ENCODE data around the gene SLC22A5.
"Not testable (repeated sequence)": the region's sequence is repeated elsewhere in the genome, so short reads cannot be mapped to it uniquely, and the experiment has no call there.

SLC22A5 gene

DNA sequence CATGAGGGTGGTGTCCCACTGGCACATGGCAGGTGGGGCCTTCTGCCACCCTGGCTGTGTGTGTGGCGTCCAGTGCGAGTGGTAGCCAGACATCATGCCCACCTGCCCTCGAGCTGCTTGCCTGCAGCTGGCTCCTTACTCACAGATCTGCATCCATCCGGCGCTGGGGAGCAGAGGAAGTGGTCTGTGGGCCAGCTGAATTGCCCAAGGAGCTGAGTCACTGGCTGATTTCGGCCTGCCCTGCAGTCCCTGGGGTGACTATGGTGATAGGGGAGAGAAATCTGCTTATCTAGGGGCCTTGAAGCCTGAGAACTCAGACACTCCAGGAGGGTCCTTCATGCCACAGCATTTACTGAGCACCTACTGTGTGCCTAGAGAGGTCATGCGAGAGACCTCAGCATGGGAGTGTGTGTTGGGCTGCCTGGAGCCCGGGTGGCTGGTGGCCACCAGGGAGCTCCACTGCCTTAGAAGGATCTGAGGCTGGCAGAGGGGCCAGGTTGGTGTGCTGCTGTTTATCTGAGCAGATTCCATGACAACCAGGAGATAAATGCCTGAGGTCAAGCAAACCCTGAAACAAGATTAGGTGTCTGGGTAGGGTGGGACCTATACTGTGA lies 57.1 kb downstream of the SLC22A5 start:
- no peak for DNase-seq (ENCODE audit: low read depth in 1 of 2, low spot score in 1 of 2)

DNA sequence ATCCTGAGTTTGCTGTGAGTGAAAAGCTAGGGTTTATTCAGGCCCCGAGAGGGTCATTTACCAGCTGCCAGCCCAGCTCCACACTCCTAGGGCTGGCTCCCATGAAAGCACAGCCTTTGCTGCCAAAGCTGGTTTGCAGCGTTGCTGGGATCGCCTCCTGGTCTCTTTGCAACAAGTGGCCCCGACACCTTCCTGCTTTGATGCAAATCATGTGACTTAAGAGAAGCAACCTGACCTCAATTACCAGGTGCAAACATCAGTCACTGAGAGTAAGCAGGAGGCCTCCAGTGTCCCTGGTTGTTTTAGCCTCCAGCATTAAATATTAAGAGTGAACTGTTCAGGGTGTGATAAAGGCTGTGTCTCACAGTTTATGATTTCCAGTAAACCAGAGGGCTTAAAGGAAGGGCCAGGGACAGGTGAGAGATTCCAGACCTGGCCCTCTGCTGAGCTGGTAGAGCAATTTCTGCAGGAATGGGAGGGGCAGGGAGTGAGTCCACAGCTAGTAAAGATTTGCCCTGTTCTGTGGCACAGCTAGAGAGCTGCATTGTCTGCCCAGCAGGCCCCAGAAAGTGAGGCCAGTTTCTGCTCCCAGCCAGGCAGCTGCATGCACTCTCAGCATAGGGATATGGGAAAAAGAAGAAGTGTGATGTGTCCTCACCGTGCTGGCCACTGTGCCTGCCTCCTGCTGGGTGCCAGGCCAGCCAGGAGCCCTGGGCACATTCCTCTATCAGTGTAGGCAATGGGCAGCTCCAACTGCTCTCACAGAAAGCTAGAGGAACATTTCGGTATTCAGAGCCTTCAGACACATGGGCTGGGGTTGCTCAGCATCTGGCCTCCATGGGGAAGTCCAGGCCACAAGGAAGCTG lies 58.0 kb downstream of the SLC22A5 start:
- DNase-seq (ENCODE audit: low read depth in 1 of 2, low spot score in 1 of 2) = no peak

DNA sequence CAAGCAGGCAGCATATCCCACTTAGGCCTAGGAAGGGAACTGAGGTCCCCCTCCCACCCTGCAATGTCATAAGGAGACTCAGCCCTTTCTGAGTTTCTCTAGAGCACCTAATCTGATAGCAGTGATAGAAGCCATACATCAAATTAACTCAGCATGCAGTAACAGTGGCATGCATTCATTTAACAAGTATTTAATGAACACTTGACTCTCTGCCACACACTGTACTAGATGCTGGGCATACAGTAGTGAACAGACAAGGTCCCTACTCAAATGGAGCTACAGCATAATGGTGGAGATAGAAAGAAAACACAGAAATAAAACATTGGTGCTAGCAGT lies 58.6 kb downstream of the SLC22A5 start:
- DNase-seq (ENCODE audit: low read depth in 1 of 2, low spot score in 1 of 2) = no peak

DNA sequence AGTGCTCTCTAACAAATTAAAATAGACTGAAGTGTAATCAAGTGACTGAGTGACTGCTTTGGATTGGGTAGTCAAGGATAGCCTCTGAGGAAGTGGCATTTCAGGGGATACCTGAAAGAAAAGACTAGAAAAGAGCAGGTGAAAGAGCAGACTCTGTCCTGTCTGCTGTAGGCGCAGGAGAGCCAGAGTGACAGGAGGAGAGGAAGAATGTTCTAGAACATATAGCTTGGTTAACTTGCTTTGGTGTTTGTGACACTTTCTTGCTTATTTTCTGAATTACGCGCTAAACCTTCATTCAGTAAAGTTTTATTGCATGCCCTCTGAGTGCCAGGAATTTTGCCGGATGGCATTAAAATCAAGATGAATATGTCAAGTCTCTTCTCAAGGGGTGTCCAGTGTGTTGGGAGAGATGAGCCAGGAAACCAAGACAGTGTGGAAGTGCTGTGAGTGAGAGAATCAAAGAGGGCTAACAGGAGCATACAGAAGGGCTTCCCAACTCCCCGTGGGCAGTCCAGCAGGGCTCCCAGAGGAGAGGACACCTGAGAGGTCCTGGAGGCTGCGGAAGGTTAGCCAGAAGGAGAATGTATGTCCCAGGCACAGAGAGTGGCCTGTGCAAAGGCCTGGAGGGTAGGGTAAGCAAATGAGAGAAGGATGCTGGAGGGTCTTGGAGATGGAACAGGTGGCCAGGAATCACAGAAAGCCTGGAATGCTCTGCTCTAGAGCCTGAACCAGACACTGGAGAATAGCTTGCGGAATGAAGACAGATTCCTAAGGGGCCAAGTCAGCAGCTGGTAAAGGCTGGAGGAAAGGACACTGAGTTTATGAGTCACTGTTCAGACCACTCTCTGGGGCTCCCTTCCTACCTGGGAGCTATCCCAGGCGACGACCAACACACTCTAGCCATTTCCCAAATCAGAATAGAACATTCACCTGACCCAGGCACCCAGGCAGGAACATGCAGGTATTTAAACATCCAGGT lies 59.3 kb downstream of the SLC22A5 start:
- no peak for DNase-seq (ENCODE audit: low read depth in 1 of 2, low spot score in 1 of 2)

DNA sequence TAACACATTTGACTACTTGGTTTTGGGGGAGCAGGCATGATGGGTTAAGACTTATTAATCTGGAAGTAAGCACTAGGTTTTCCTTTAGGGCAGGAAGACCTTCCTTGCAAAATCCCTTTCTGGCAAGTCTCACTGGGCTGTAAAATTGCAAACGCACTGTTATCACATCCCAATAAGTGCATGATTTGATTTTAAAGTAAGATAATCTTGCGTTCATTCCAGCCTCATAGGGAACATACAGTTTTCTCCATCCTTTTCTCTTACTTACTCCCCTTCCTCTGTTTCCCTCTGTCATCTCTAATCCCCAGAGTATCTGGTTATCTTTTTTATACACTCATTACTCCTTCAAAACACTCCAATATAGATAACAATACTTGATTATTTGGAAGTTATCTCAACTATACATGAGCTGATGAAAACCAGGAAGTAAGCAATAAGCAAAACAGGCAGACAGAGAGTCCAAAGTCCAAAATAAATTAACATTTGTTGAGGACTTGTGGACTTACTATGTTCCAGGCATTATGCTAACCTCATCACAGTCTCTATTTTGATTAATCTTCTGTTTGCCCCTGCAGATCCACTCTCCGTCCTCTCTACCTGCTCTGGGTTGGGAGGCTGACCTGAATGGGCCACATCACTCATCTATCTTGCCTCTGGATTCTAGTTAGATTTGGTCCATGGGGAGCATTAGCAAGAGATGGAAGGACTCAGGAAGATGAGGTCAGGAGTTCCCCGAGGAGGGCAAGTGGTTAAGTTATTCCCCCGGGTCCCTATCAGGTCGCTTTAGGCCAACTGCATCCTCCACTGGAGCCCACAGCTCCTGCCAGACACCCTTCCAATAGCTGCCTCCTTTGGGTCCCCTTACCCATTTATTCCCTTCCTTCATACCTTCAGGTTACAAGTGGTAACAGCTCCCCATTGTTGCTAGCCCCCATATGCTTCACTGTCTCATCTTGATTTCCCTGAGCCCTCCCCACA lies 60.2 kb downstream of the SLC22A5 start:
- no peak for DNase-seq (ENCODE audit: low read depth in 1 of 2, low spot score in 1 of 2)

DNA sequence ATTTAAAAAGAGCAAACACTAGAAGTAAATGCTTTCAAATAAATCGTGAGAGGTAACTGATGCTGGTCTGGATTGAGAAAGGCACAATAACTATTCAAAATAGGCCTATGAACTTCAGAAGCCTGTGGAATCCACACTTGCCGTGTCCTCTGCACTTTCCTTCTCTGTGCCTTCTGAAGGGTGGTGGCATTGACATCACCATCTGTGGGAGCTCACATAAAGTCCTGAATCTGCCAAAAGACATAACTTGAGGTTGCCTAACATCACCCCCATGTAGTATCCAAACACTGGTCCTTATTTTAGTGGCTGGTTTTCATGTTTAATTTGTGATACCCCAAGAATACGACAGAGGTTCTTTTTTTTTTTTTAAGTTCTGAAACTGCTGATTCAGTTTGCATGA lies 61.2 kb downstream of the SLC22A5 start:
- DNase-seq (ENCODE audit: low read depth in 1 of 2, low spot score in 1 of 2) = no peak

DNA sequence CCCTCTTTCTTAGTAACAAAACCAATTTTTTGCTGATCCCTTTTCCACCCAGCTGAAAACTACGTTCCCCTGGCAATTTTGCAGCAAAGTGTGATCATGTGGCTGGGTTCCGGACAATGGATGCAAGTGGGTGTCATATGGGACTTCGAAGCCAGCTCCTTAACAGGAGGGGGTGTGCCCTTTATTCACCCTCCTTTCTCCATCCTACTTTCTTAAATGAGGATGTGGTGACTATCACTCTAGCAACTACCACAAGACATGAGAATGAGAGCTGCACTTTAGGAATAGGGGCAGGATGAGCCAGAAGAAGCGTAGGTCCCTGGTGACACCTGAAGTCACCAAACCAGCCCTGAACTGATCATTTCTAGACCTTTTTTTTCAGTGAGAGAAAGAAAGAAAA lies 62.1 kb downstream of the SLC22A5 start:
- DNase-seq (ENCODE audit: low read depth in 1 of 2, low spot score in 1 of 2) = no peak

DNA sequence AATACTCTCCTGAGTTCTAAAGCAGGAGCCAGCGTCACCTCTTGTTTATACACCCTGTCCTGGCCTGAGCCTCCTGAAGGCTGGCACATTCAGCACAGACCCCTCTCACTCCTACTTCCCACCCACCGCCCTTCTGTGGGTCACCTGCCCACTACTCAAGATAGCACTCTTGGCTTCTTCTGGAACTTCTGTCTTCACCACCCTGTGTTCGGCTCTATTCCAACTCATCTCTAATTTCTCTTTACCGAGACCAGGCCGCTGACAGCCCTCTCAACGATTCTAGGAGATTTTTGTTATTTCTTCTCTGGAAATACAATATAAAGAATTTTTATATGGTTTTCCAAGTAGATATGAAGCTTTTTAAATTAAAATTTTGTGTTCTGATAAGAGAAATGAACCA lies 63.6 kb downstream of the SLC22A5 start:
- no peak for DNase-seq (ENCODE audit: low read depth in 1 of 2, low spot score in 1 of 2)

DNA sequence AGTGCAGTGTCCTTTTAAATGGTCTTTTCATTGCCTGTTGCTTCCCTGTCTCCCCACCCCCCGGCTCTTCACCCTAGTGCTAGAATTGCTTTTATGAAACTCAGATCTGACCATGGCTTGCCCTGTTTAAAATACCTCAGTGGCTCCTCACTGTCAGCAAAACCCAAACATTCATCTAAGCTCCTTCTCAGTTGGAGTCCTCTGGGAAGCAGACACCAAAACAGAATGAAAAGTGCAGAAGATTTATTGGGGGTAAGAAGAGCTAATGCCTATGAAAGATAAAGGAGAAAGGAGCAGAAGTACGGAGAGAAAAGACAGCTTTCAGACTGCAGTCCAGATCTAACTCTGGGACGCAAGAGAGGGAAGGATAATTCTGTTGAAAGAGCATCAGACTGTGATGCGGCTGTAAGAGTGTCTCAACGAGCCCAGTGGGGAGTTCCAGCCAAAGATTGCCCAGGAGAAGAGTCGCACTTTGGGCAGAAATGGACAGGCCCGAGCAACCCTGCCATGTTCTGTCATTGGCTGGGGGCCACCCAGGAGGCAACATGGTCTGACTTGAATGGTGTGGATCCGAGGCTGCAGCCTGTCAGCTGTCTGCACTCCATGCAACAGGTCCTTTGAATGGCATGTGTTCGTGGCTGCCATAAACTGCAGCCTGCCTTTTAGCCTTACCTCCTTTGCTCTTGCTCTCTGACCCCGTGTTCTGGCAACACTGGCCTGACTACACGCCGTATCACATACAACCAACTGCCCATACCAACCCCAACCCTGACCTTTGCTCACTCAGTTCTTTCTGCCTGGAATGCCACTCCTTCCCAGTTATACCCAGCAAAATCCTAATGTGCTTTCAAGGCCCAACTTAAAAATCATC lies 65.1 kb downstream of the SLC22A5 start:
- DNase-seq (ENCODE audit: low read depth in 1 of 2, low spot score in 1 of 2) = no peak

DNA sequence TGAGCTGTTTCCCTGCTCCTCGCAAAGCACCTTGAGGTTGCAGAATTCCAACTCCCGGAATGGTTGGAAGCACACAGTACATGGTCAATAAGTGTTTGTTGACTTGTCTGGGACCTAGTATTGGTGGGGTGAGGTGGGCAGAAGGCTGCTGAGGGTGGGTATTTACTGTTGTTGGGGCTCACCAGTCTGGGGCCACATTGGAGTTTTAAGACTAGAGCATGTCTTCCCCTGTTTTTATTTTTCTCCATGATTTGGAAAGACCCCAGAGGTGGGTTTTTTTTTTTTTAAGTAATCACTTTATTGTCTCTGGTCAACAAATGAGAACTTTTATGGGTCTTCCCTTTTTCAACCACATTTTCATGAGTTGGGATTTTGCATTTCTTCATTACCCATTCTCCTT lies 65.9 kb downstream of the SLC22A5 start:
- no peak for DNase-seq (ENCODE audit: low read depth in 1 of 2, low spot score in 1 of 2)

DNA sequence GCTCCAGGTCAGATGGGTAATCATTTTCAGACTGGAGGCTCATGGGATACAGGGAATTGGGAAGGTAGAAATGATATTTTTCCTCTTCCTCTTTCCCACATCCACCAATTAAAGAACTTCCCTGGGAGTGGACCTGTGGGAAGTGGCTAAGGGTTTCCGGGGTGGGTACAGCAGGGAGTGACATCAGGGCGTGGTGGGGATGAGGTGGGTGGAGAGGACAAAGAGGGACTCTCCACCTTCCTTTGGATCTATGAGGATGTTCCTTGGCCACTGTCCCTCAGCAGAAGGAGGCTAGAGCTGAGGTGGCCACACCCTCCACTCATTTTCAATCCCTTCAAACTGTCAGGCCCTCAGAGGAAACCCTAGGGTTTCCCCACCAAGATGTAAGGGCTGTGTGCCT lies 66.4 kb downstream of the SLC22A5 start:
- no peak for DNase-seq (ENCODE audit: low read depth in 1 of 2, low spot score in 1 of 2)

DNA sequence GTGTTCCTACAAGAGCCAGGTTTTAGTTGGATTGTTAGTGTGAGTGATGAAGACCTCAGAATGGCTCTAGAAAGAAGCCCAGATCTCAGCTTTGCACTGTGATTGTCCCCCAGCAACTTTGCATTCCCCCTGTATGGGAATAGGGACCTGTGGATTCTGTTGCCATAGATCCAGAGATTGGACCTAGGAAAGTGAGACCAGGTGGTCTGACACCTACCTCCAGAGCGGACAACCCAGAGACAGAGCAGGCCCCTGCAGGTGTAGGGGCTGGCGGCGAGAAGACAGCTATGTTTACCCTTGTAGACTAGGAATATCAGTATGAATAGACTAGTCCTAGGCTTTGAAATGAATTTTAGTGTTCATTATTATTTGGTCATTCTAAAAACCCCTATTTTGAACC lies 67.4 kb downstream of the SLC22A5 start:
- DNase-seq (ENCODE audit: low read depth in 1 of 2, low spot score in 1 of 2) = no peak

DNA sequence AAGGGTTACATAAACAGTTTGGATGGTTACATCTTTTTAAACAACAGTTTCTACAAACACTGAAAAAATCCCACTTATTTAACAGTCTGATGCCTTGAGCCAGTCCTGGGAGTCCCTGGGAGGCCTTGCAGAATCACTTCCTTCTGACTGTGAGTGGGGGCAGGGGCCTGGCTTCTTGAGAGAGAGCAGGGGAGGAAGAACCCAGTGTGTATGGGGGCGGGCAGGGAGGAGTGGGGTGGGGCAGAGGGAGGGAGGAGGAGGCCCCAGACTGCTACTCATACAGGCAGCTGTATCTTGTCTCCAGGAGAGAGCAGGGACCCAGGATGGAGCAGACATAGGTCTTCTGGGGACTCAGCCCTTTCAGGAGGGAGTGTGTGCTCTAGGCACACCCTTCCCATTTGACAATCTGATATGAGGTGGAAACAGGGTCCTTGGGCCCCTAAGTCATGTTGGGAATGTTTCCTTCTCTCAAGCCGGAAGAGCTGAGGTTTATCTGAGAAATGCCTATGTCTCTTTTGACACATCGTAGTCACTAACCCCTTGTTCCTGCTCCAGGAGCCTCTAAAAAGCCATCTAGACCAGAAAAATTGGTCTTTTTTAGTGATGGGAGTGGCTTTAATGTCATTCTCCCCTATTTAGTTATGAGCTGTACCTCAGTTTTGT lies 68.2 kb downstream of the SLC22A5 start:
- no peak for DNase-seq (ENCODE audit: low read depth in 1 of 2, low spot score in 1 of 2)

DNA sequence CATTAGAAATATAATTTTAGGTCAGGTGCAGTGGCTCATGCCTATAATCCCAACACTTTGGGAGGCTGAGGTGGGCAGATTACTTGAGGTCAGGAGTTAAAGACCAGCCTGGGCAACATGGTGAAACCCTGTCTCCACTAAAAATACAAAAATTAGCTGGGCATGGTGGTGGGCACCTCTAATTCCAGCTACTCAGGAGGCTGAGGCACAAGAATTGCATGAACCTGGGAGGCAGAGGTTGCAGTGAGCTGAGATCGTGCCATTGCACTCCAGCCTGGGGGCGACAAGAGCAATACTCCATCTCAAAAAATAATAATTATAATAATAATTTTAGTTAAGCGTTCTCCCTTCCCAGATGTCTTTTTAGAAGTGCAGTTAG lies 68.7 kb downstream of the SLC22A5 start:
- not testable (repeated sequence) for DNase-seq (ENCODE audit: low read depth in 1 of 2, low spot score in 1 of 2)

DNA sequence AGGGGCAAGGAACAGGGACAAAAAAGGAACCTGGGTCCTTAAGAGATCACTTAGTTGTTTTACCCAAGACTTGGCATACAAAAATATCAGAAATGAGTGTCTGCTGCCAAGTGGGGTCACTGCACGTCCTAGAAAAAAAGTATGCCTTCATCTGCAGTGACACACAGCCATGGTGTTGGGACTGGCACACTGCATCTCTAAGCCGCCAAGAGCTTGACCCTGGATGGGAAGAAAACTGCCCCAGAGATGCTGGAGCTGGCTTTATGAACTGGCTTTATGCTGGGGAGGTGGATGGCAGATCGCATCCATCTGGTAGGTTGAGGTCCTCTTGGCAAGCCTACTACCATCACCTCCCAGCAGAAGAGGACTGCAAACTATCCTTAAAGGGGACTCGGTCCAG lies 69.4 kb downstream of the SLC22A5 start:
- DNase-seq (ENCODE audit: low read depth in 1 of 2, low spot score in 1 of 2) = no peak

DNA sequence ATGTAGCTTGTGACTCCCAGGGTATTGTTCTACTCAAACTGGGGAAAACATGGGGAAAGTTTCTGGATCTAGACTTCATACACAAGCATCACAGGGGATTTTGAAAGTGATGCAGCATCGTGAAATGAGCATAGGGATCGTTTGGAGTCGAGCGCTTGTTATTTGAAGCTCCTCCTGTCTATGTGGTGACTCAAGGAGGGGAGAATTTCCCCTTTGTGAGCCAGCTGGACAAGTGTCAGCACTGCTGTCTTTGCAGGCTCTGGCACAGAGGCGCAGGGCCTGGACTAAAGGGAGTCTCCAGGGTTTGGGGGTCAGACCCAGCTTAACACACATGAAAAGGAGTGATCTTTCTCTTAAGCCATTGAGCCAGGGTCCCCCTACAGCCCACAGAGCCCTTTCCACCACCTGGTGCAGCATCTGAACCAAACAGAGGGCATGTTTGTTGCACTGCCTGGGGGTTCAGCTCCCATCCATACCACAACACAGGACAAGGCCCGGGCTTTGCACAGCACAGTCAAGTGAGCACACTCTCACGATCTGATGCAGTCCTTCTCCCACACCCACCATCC lies 70.1 kb downstream of the SLC22A5 start:
- no peak for DNase-seq (ENCODE audit: low read depth in 1 of 2, low spot score in 1 of 2)

DNA sequence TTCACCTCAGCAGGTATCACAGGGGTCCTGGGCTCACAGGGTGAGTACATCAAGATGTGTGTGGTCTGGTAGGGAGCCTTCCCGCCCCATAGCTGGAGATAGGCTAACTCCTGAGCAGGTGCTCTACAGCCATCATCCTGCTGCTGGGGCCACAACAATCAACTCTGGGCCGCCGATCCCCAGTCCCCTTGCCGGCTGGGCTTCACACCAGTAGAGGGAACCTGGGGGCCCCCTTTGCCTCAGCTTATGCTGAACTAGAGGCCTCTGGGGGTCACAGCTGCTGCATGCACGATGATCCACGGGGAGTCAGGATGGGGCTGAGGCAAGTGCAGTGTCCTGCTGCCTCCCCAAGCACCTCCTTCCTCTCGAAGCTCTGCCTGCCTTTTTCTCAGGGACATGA lies 74.6 kb downstream of the SLC22A5 start:
- no peak for DNase-seq (ENCODE audit: low read depth in 1 of 2, low spot score in 1 of 2)
